Measurements from ENCODE around the gene TEX14.

- no peak for TF ChIP-seq POLR2A (IDR thresholded peaks at IDR 0.05)
- TF ChIP-seq CTCF (IDR thresholded peaks at IDR 0.05), result no peak
Observed at GRCh38 chr17:58730937-58731336, 39.1 kb upstream of the TEX14 start.
